Body of pancreas (tissue), 4 donors: ENCODE results near the gene COMMD10. TPM values are rescaled to one million over a fixed set of nuclear protein-coding genes. Genes with fewer than 3 reads are reported as not detected.

Experiments used
- ATAC-seq: fragments of 150-250 bp; one replicate; pipeline ENCODE4 v1.9.1; 2016
- DNase-seq, 4 donors: peaks; one replicate each; pipeline ENCODE4 v3.0.0-alpha.2; 2019
- H3K27ac ChIP-seq, 4 donors: fragments of 200-600 bp; sonication (generic); 1 replicate in 3 of 4; 2 replicates in 1 of 4; pipeline versions ENCODE4 v1.5.1 to v1.6.1; 2016 to 2019; ENCODE audit warnings: mild to moderate bottlenecking in 1 of 4, mixed read lengths in 1 of 4, moderate library complexity in 1 of 4
- H3K27me3 ChIP-seq, 2 donors: fragments of 200-600 bp; sonication (generic); one replicate each; pipeline ENCODE4 v1.6.0; 2016; ENCODE audit warnings: mild to moderate bottlenecking in 1 of 2
- H3K36me3 ChIP-seq, 2 donors: fragments of 200-600 bp; sonication (generic); replicated peaks in 1 of 2; 2 replicates each; pipeline ENCODE4 v1.5.1; 2016; ENCODE audit warnings: low read depth in 2 of 2; ENCODE audit not compliant: insufficient read depth in 1 of 2
- H3K4me1 ChIP-seq: fragments of 200-600 bp; sonication (generic); one replicate; pipeline ENCODE4 v1.6.0; 2016
- H3K4me3 ChIP-seq, 2 donors: fragments of 200-600 bp; sonication (generic); 1 replicate in 1 of 2; 2 replicates in 1 of 2; pipeline ENCODE4 v1.5.1; 2016 to 2019
- H3K9me3 ChIP-seq, 3 donors: fragments of 200-600 bp; sonication (generic); 1 replicate in 2 of 3; 2 replicates in 1 of 3; pipeline ENCODE4 v1.5.1; 2016
- POLR2A ChIP-seq, 3 donors: fragments of 450-650 bp; IDR thresholded peaks; one replicate each; pipeline ENCODE4 v1.6.1; 2016; ENCODE audit warnings: antibody characterized with exemption in 3 of 3, mild to moderate bottlenecking in 2 of 3
- WGBS, 2 donors: methylation state at CpG; one replicate each; pipeline ENCODE4 v1.1.5; 2017; 5-methylcytosine and 5-hydroxymethylcytosine counted together
- intact Hi-C: fragments of 100-400 bp; cut with DNase I; formaldehyde crosslinking; loops from one replicate; pipeline ENCODE4 v1.15.1; 2023
- total RNA-seq, 2 donors: library from RNA; depleted of rRNA; stranded (reverse); fragments of >200 nt; gene quantifications; one replicate each; pipeline ENCODE4 v1.1.0, GENCODE V29; 2016
- TF ChIP-seq, protein P1 (sequence below), 7 experiments: fragments of 450-650 bp in 4 of 7; fragments of 200-600 bp in 3 of 7; sonication (generic) in 3 of 7; IDR thresholded peaks; one replicate each; pipeline ENCODE4 v1.5.1; 2016 to 2019; ENCODE audit warnings: antibody characterized with exemption in 7 of 7

The COMMD10 gene
- total RNA-seq, 2 donors from 2014 or later, result 26.5 to 27.0 TPM

DNA sequence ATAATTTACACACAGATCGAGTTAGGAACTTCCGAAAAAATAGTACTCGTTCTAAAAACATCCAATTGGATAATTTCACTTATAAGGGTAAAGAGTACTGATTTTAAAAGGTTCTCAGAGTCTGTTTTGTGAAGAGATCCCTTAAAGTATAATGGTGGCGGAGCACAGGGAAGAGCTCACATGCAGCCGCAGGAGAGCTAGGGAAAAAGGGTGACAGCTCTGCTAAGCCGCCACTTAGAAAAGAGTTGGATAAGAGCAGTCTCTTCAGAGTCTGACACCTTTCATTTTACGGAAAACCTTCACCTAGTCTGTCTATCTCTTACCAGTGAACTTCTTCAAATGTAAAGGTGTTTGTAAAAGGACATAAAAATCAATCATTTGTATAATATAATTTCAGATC, 149.9 kb downstream of the COMMD10 start:
- intact Hi-C loops, result no loop called here
- Histone ChIP-seq H3K27ac (no peak overlapping the region), H3K9me3 (no peaks in the 10 kb centered on the region), H3K36me3 (no peaks in the 10 kb centered on the region), H3K4me1 (no peaks in the 10 kb centered on the region), H3K4me3 (no peak overlapping the region), H3K27me3 (no peaks in the 10 kb centered on the region)
- no peak for DNase-seq
- TF ChIP-seq, protein P1, sequence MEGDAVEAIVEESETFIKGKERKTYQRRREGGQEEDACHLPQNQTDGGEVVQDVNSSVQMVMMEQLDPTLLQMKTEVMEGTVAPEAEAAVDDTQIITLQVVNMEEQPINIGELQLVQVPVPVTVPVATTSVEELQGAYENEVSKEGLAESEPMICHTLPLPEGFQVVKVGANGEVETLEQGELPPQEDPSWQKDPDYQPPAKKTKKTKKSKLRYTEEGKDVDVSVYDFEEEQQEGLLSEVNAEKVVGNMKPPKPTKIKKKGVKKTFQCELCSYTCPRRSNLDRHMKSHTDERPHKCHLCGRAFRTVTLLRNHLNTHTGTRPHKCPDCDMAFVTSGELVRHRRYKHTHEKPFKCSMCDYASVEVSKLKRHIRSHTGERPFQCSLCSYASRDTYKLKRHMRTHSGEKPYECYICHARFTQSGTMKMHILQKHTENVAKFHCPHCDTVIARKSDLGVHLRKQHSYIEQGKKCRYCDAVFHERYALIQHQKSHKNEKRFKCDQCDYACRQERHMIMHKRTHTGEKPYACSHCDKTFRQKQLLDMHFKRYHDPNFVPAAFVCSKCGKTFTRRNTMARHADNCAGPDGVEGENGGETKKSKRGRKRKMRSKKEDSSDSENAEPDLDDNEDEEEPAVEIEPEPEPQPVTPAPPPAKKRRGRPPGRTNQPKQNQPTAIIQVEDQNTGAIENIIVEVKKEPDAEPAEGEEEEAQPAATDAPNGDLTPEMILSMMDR (IDR thresholded peaks at IDR 0.05), result no peak
- TF ChIP-seq POLR2A (IDR thresholded peaks at IDR 0.05), result no peak
- no peak for ATAC-seq
- 93 to 95% methylated on average over 7 of the region's 7 CpGs for WGBS, 2 donors

DNA sequence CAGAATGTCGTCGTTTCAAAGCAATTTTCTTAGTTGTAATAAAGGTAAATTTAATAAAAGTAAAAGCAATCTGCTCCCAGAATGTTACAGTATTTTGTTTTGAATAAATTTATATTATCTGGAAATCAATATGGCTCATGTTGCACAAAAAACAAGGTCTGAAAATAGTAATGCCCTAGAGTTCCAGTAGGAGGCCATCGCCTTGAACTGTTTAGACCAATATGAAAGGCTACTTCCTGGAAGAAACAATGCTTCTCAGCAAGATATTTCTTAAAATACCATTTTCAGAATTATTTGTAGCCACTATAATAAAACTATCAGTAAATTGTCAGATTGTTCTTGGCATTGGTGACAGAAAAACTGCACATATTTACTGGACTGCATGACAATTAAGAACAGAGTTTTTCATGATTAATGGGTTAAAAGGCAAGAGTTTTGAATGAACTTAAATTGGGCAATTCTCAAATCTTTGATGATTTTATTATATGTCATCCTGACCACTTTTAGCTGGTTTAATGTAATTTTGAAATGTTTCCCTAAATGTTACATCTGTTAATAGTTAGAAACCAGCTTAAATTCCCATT, 153.2 kb downstream of the COMMD10 start:
- H3K4me1 ChIP-seq, result peaks cover 7% of the 10 kb centered on the region
- intact Hi-C loops, result no loop called here
- H3K36me3 ChIP-seq, result no peaks in the 10 kb centered on the region
- no peaks in the 10 kb centered on the region for H3K9me3 ChIP-seq
- ATAC-seq (no peak), DNase-seq (no peak)
- H3K27me3 ChIP-seq, result no peaks in the 10 kb centered on the region
- no peak overlapping the region for H3K4me3 ChIP-seq
- WGBS, 2 donors, result 93 to 98% methylated on average over 3 of the region's 3 CpGs
- H3K27ac ChIP-seq, result no peak overlapping the region
- TF ChIP-seq POLR2A (IDR thresholded peaks at IDR 0.05), result no peak
- TF ChIP-seq, protein P1 (IDR thresholded peaks at IDR 0.05), result peak in 1 of 7 experiments; percentile 9

DNA sequence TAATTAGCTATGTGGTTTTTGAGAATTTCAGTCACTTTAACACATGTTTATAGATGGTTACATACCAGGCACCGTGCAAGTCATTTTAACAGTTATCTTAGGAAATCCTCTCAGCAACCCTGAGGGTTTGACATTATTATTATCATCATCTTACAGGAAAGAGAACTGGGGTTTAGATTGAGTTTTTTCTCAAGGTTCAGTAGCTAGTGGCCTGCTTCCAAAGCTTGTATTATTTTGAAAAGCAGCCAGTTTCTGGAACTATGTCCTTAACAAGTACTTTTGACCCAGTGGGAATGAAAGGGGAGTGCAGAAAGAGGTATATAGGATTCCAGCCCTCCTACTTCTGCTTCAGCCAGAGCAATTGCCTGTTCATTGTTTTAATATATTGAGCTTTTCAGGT, 157.5 kb downstream of the COMMD10 start:
- no peaks in the 10 kb centered on the region for H3K36me3 ChIP-seq
- no peak overlapping the region for H3K4me3 ChIP-seq
- H3K27me3 ChIP-seq, result no peaks in the 10 kb centered on the region
- ATAC-seq (no peak), DNase-seq (no peak)
- no peaks in the 10 kb centered on the region for H3K9me3 ChIP-seq
- intact Hi-C loops, result no loop called here
- no peak overlapping the region for H3K27ac ChIP-seq
- 7 to 46% methylated on average over 1 of the region's 1 CpG for WGBS, 2 donors
- TF ChIP-seq POLR2A (IDR thresholded peaks at IDR 0.05), result no peak
- TF ChIP-seq, protein P1 (IDR thresholded peaks at IDR 0.05), result no peak
- peaks cover 7% of the 10 kb centered on the region for H3K4me1 ChIP-seq

DNA sequence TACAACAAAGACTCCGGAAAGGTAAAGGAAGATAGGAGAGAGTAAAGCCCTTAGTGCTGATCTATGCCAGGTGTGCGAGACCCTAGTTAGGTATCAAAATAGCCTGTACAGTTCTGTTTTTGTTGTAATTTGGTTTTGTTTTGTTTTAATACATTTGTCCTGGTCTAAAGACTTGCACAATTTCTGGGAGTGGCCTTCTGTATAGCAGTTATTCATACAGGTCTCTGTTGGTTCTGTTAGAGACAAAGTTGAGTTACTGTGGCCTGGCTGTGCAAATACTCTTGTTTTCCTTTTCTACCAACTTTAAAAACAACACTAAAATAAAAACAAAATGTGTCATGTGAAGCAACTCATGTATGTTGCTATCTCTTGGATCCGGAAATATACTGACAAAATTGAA, 163.6 kb downstream of the COMMD10 start:
- ATAC-seq, result no peak
- no peak for DNase-seq
- no peak overlapping the region for H3K27ac ChIP-seq
- 90 to 96% methylated on average over 3 of the region's 3 CpGs for WGBS, 2 donors
- H3K4me3 ChIP-seq, result no peak overlapping the region
- H3K4me1 ChIP-seq, result no peaks in the 10 kb centered on the region
- no peaks in the 10 kb centered on the region for H3K9me3 ChIP-seq
- intact Hi-C loops, result no loop called here
- H3K27me3 ChIP-seq, result no peaks in the 10 kb centered on the region
- no peaks in the 10 kb centered on the region for H3K36me3 ChIP-seq
- TF ChIP-seq, protein P1 (IDR thresholded peaks at IDR 0.05), result no peak
- TF ChIP-seq POLR2A (IDR thresholded peaks at IDR 0.05), result no peak

DNA sequence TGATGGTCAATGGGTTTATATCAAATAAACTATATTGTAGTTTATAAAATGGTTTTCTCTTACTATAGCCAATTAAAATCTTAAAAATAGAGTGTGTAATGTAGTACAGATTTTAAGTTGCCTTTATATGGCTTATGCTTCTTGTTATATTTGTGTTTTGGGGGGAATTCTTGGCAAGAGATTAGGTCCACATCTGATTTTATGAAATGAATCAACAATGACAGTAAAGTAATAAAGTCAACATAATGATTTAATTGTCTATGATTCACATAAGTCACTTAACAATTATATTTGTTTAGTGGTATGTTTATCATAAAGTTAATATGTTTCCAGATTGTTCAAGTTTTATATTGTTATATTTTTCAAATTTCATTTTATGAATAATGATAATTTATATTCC, 164.8 kb downstream of the COMMD10 start:
- H3K27me3 ChIP-seq, result no peaks in the 10 kb centered on the region
- DNase-seq (no peak), ATAC-seq (no peak)
- no peak overlapping the region for H3K4me3 ChIP-seq
- intact Hi-C loops, result no loop called here
- TF ChIP-seq, protein P1 (IDR thresholded peaks at IDR 0.05), result no peak
- no peak for TF ChIP-seq POLR2A (IDR thresholded peaks at IDR 0.05)
- no peaks in the 10 kb centered on the region for H3K36me3 ChIP-seq
- H3K4me1 ChIP-seq, result no peaks in the 10 kb centered on the region
- H3K9me3 ChIP-seq, result no peaks in the 10 kb centered on the region
- no peak overlapping the region for H3K27ac ChIP-seq
